Breast epithelium (tissue), 4 donors: Measurements from ENCODE around the gene NKAIN1. TPM values are rescaled to one million over a fixed set of nuclear protein-coding genes. Genes with fewer than 3 reads are reported as not detected.

Source experiments
- DNase-seq, 2 donors: peaks; one replicate each; pipeline ENCODE4 v3.0.0-alpha.2; 2019; ENCODE audit warnings: low spot score in 2 of 2
- H3K27ac ChIP-seq, 2 donors: fragments of 200-600 bp; sonication (generic) in 1 of 2; one replicate each; pipeline ENCODE4 v1.5.1; 2016 to 2019; ENCODE audit warnings: mild to moderate bottlenecking in 1 of 2
- H3K27me3 ChIP-seq, 2 donors: fragments of 200-600 bp; sonication (generic) in 1 of 2; one replicate each; pipeline versions ENCODE4 v1.5.1 to v1.6.0; 2017 to 2019; ENCODE audit warnings: control low read depth in 1 of 2, mild to moderate bottlenecking in 1 of 2
- H3K36me3 ChIP-seq: fragments of 200-600 bp; one replicate; pipeline ENCODE4 v1.5.1; 2019
- H3K4me1 ChIP-seq, 2 donors: fragments of 200-600 bp; sonication (generic); one replicate each; pipeline ENCODE4 v1.5.1; 2016 to 2019; ENCODE audit warnings: control low read depth in 1 of 2
- H3K4me3 ChIP-seq, 3 donors: fragments of 200-600 bp; sonication (generic); 1 replicate in 2 of 3; 2 replicates in 1 of 3; pipeline ENCODE4 v1.5.1; 2016 to 2019; ENCODE audit warnings: mild to moderate bottlenecking in 3 of 3, moderate library complexity in 2 of 3
- H3K9me3 ChIP-seq, 2 donors: fragments of 200-600 bp; sonication (generic) in 1 of 2; one replicate each; pipeline ENCODE4 v1.5.1; 2016 to 2019; ENCODE audit warnings: control low read depth in 1 of 2
- CTCF ChIP-seq, 3 donors: fragments of 450-650 bp; IDR thresholded peaks; one replicate each; pipeline ENCODE4 v1.5.1; 2016 to 2017; ENCODE audit warnings: antibody characterized with exemption in 3 of 3, mild to moderate bottlenecking in 3 of 3, moderate library complexity in 3 of 3
- POLR2A ChIP-seq: fragments of 450-650 bp; IDR thresholded peaks from one replicate; pipeline ENCODE4 v1.6.1; 2016; ENCODE audit warnings: antibody characterized with exemption, mild to moderate bottlenecking, moderate library complexity
- POLR2AphosphoS5 ChIP-seq, 3 donors: sonication (generic); formaldehyde crosslinking; IDR thresholded peaks; one replicate each; pipeline ENCODE4 v1.6.1; 2017; ENCODE audit warnings: antibody characterized with exemption in 3 of 3
- intact Hi-C: fragments of 100-400 bp; cut with DNase I; formaldehyde crosslinking; loops from one replicate; pipeline ENCODE4 v1.15.1; 2023; ENCODE audit warnings: low total_unique reads
- total RNA-seq, 3 donors: library from RNA; depleted of rRNA; stranded (reverse); fragments of >200 nt; gene quantifications; one replicate each; pipeline ENCODE4 v1.1.0, GENCODE V29; 2016

NKAIN1 gene
- total RNA-seq, 3 donors from 2014 or later: 0.16 to 2.0 TPM; not detected in 1

- no peak for DNase-seq
- TF ChIP-seq POLR2A: no peak
- TF ChIP-seq POLR2AphosphoS5 (IDR thresholded peaks at IDR 0.05): no peak
- no peak for TF ChIP-seq CTCF (IDR thresholded peaks at IDR 0.05)
- H3K36me3 ChIP-seq: no peaks in the 10 kb centered on the region
- intact Hi-C loops: no loop called here
- no peaks in the 10 kb centered on the region for H3K4me1 ChIP-seq
- no peaks in the 10 kb centered on the region for H3K27me3 ChIP-seq
- H3K27ac ChIP-seq: no peak overlapping the region
- no peak overlapping the region for H3K4me3 ChIP-seq
- H3K9me3 ChIP-seq: no peaks in the 10 kb centered on the region
Measured at GRCh38 chr1:31151402-31151801, 88.3 kb downstream of the NKAIN1 start.

- TF ChIP-seq CTCF (IDR thresholded peaks at IDR 0.05) (no peak), POLR2AphosphoS5 (IDR thresholded peaks at IDR 0.05) (no peak)
- H3K9me3 ChIP-seq: no peaks in the 10 kb centered on the region
- no peak overlapping the region for H3K27ac ChIP-seq
- DNase-seq: no peak
- H3K4me1 ChIP-seq: no peaks in the 10 kb centered on the region
- H3K4me3 ChIP-seq: no peak overlapping the region
- H3K36me3 ChIP-seq: no peaks in the 10 kb centered on the region
- intact Hi-C loops: no loop called here
- H3K27me3 ChIP-seq: no peaks in the 10 kb centered on the region
Measured at GRCh38 chr1:31148409-31148808, 91.3 kb downstream of the NKAIN1 start.

- no peaks in the 10 kb centered on the region for H3K4me1 ChIP-seq
- no peaks in the 10 kb centered on the region for H3K9me3 ChIP-seq
- no peak for DNase-seq
- H3K27me3 ChIP-seq: no peaks in the 10 kb centered on the region
- H3K27ac ChIP-seq: no peak overlapping the region
- no peak overlapping the region for H3K4me3 ChIP-seq
- no peak for TF ChIP-seq CTCF (IDR thresholded peaks at IDR 0.05)
- TF ChIP-seq POLR2A: no peak
- TF ChIP-seq POLR2AphosphoS5 (IDR thresholded peaks at IDR 0.05): no peak
- H3K36me3 ChIP-seq: no peaks in the 10 kb centered on the region
- intact Hi-C loops: loop anchor here (2.0 kb wide), 1 partner anchor 49 kb away; no protein-coding TSS in a partner anchor
Measured at GRCh38 chr1:31145648-31146047, 94.0 kb downstream of the NKAIN1 start.

GRCh38 chr1:31144442-31144841 is 95.2 kb downstream of the NKAIN1 start:
- intact Hi-C loops: loop anchor here (2.0 kb wide), 1 partner anchor 50 kb away; no protein-coding TSS in a partner anchor
- Histone ChIP-seq H3K36me3 (no peaks in the 10 kb centered on the region), H3K4me1 (no peaks in the 10 kb centered on the region), H3K4me3 (no peak overlapping the region), H3K9me3 (no peaks in the 10 kb centered on the region), H3K27me3 (no peaks in the 10 kb centered on the region), H3K27ac (no peak overlapping the region)
- TF ChIP-seq CTCF (IDR thresholded peaks at IDR 0.05) (no peak), POLR2A (no peak), POLR2AphosphoS5 (IDR thresholded peaks at IDR 0.05) (no peak)
- no peak for DNase-seq

- no peaks in the 10 kb centered on the region for H3K36me3 ChIP-seq
- intact Hi-C loops: no loop called here
- H3K27me3 ChIP-seq: no peaks in the 10 kb centered on the region
Measured at GRCh38 chr1:31143455-31143854, 96.2 kb downstream of the NKAIN1 start.

More at GRCh38 chr1:31143455-31143854, 96.2 kb downstream of the NKAIN1 start:
- no peaks in the 10 kb centered on the region for H3K9me3 ChIP-seq
- TF ChIP-seq POLR2AphosphoS5 (IDR thresholded peaks at IDR 0.05) (no peak), POLR2A (no peak), CTCF (IDR thresholded peaks at IDR 0.05) (no peak)
- no peak for DNase-seq
- no peak overlapping the region for H3K27ac ChIP-seq
- no peaks in the 10 kb centered on the region for H3K4me1 ChIP-seq
- no peak overlapping the region for H3K4me3 ChIP-seq
